Measurements from ENCODE around the gene TICAM1. TPM values are rescaled to one million over a fixed set of nuclear protein-coding genes. Genes with fewer than 3 reads are reported as not detected.

Gene TICAM1
- total and polyA plus RNA-seq, 2 of the 8 experiments (the other 6 are each of a cell fraction or from before 2014, with no cell fraction given): 0.41 to 0.65 TPM

GRCh38 chr19:4795400-4795799 lies 36.1 kb downstream of the TICAM1 start:
- ChIA-PET POLR2A (ENCODE audit: partially characterized antibody) (interaction anchor here (1.1 kb wide), 1 partner anchor 63 kb away, joined by 3 read pairs; no protein-coding TSS in a partner anchor), CTCF (ENCODE audit: partially characterized antibody) (interaction anchor here (0.6 to 1.4 kb wide), 2 partner anchors 10 to 63 kb away, joined by 3 to 8 read pairs; no protein-coding TSS in a partner anchor)
- no peaks in the 10 kb centered on the region for H3K9me3 ChIP-seq (ENCODE audit: insufficient read depth in 2 of 2, low read depth in 1 of 2, low read length in 1 of 2)
- no peak overlapping the region for H2AFZ ChIP-seq (ENCODE audit: low read length)
- FAIRE-seq: no peak
- H3K27me3 ChIP-seq (replicated peaks in 1 of 4; ENCODE audit: control insufficient read depth in 3 of 4, extremely low read depth in 1 of 4, insufficient read depth in 3 of 4, low read length in 3 of 4): no peaks in the 10 kb centered on the region
- H3K4me3 ChIP-seq (ENCODE audit: extremely low read depth in 1 of 4, insufficient read depth in 2 of 4, low read depth in 3 of 4, low read length in 4 of 4): no peak overlapping the region
- peaks cover 2 to 4% of the 10 kb centered on the region in 2 experiments for H4K20me1 ChIP-seq (replicated peaks in 1 of 2; ENCODE audit: control insufficient read depth in 1 of 2, insufficient read depth in 2 of 2, low read length in 2 of 2)
- H3K23me2 ChIP-seq (ENCODE audit: low read depth, low read length): peaks cover 4% of the 10 kb centered on the region; the same call in 1 of the 2 replicates
- no peak overlapping the region for H3K18ac ChIP-seq (ENCODE audit: extremely low read depth, low read length)
- H3K56ac ChIP-seq (replicated peaks; ENCODE audit: insufficient read length, low read depth, low read length): no peak overlapping the region
- H4K8ac ChIP-seq (ENCODE audit: extremely low read depth, insufficient read depth, low read length): no peak overlapping the region
- no peak for DNase-seq (ENCODE audit: low read depth in 1 of 2, low spot score in 2 of 2)
- H4K5ac ChIP-seq (ENCODE audit: insufficient read length, low read depth, low read length): no peak overlapping the region
- H3K79me2 ChIP-seq (ENCODE audit: control insufficient read depth in 1 of 2, insufficient read depth in 2 of 2, low read length in 2 of 2): peaks cover 3 to 35% of the 10 kb centered on the region in 2 experiments; a peak in 3 of 4 replicates
- no peak overlapping the region for H2BK120ac ChIP-seq (replicated peaks; ENCODE audit: low read depth, low read length)
- H3K36me3 ChIP-seq (ENCODE audit: control insufficient read depth in 2 of 4, insufficient read depth in 4 of 4, low read length in 3 of 4): peaks cover 5 to 28% (median 10%) of the 10 kb centered on the region in 4 experiments; a peak in 7 of 8 replicates
- H3K23ac ChIP-seq (ENCODE audit: insufficient read length): no peak overlapping the region
- peaks cover 9% of the 10 kb centered on the region for H3K79me1 ChIP-seq (ENCODE audit: low read depth, low read length)
- no peak overlapping the region for H2AK5ac ChIP-seq (ENCODE audit: low read depth, low read length)
- no peak overlapping the region for H2BK12ac ChIP-seq (ENCODE audit: low read depth, low read length)
- H3K9ac ChIP-seq (replicated peaks in 1 of 4; ENCODE audit: extremely low read depth in 1 of 4, low read depth in 3 of 4, low read length in 3 of 4): no peak overlapping the region
- no peak overlapping the region for H2BK20ac ChIP-seq (ENCODE audit: low read length)
- H3K4me1 ChIP-seq (replicated peaks in 1 of 4; ENCODE audit: control insufficient read depth in 3 of 4, insufficient read depth in 4 of 4, low read length in 3 of 4): peaks cover 0 to 8% (median 1%) of the 10 kb centered on the region in 4 experiments; a peak in 4 of 7 replicates
- no peak overlapping the region for H3K4me2 ChIP-seq (ENCODE audit: insufficient read depth in 1 of 2, low read depth in 2 of 2, low read length in 2 of 2)
- no peak overlapping the region for H3K14ac ChIP-seq (ENCODE audit: insufficient read length)
- no peak overlapping the region for H4K91ac ChIP-seq (replicated peaks; ENCODE audit: insufficient read length, low read length)
- no peak overlapping the region for H3K4ac ChIP-seq (replicated peaks; ENCODE audit: insufficient read length, low read depth, low read length)
- 96% methylated on average over 9 of the region's 9 CpGs; no CpG with 5 or more reads in 1 of the 2 experiments for WGBS, 2 experiments (ENCODE audit: extremely low coverage in 1 of 2, insufficient coverage in 1 of 2, insufficient read length in 1 of 2, insufficient replicate concordance in 2 of 2, low coverage in 1 of 2, low lambda C conversion rate in 2 of 2, missing lambda C conversion rate in 1 of 2)
- no peak overlapping the region for H2BK5ac ChIP-seq (ENCODE audit: low read depth, low read length)
- H3K27ac ChIP-seq (ENCODE audit: low read depth, low read length): no peak overlapping the region
- no peak overlapping the region for H2BK15ac ChIP-seq (ENCODE audit: low read length)
- no peak for TF ChIP-seq CEBPB (IDR thresholded peaks at IDR 0.05; ENCODE audit: low read depth, low read length)
- TF ChIP-seq KDM1A (IDR thresholded peaks at IDR 0.05; ENCODE audit: borderline replicate concordance, low read length): no peak
- TF ChIP-seq SIN3A (conservative IDR thresholded peaks at IDR 0.05 in 1 of 2, IDR thresholded peaks at IDR 0.05 in 1 of 2; ENCODE audit: low read depth in 1 of 2, low read length in 2 of 2): no peak
- no peak for TF ChIP-seq HDAC2 (IDR thresholded peaks at IDR 0.05; ENCODE audit: borderline replicate concordance in 1 of 2, low read depth in 2 of 2, low read length in 2 of 2)
- TF ChIP-seq SIRT6 (IDR thresholded peaks at IDR 0.05; ENCODE audit: low read length): no peak
- no peak for TF ChIP-seq PHF8 (conservative IDR thresholded peaks at IDR 0.05; ENCODE audit: low read depth, low read length)
- TF ChIP-seq EZH2 (IDR thresholded peaks at IDR 0.05; ENCODE audit: low read depth, low read length, severe bottlenecking): no peak
- TF ChIP-seq CTBP2 (IDR thresholded peaks at IDR 0.05; ENCODE audit: borderline replicate concordance, insufficient read depth, insufficient read length, low read length): no peak
- no peak for TF ChIP-seq TEAD4 (IDR thresholded peaks at IDR 0.05; ENCODE audit: low read depth, low read length)
- TF ChIP-seq HDAC6 (IDR thresholded peaks at IDR 0.05; ENCODE audit: low read depth, low read length): no peak
- no peak for TF ChIP-seq CBX8 (IDR thresholded peaks at IDR 0.05; ENCODE audit: borderline replicate concordance, low read depth, low read length)

Measured in H1 (cell line).